PC-3 (cell line): ENCODE measurements around the gene ANKRA2. TPM values are rescaled to one million over a fixed set of nuclear protein-coding genes. Genes with fewer than 3 reads are reported as not detected.

Experiments
- ATAC-seq: fragments of 200-7000 bp; cut with Tn5 transposase; 2 replicates; pipeline ENCODE4 v1.9.1; 2020; ENCODE audit warnings: mild to moderate bottlenecking, moderate library complexity
- Bru-seq: library from RNA; stranded (reverse); fragments of 400-500 nt; gene quantifications from one replicate; lab custom pipeline; 2021; lab: Mats Ljungman, UMichigan
- BruChase-seq, 2 experiments: library from RNA; stranded (reverse); fragments of 400-500 nt; gene quantifications; one replicate each; lab custom pipeline; 2021; lab: Mats Ljungman, UMichigan
- BruUV-seq: library from RNA; stranded (reverse); fragments of 400-500 nt; replicated peaks from 2 replicates; lab custom pipeline; 2021; lab: Mats Ljungman, UMichigan
- CTCF ChIA-PET: fragments of 300-600 bp; sonication (Branson Sonifier 250); formaldehyde crosslinking; loops from one replicate; lab custom pipeline; 2022; ENCODE audit warnings: antibody characterized with exemption; lab: Charles Lee
- POLR2A ChIA-PET: fragments of 300-600 bp; sonication (Branson Sonifier 250); formaldehyde crosslinking; loops from one replicate; lab custom pipeline; 2022; ENCODE audit warnings: antibody characterized with exemption; ENCODE audit not compliant: unreplicated experiment; lab: Charles Lee
- DNase-seq: peaks from one replicate; pipeline ENCODE4 v3.0.0-alpha.2; 2015
- H2AFZ ChIP-seq: fragments of 300-600 bp; sonication (generic); 2 replicates; pipeline ENCODE4 v1.6.0; 2016; ENCODE audit warnings: antibody characterized with exemption, low read length
- H3F3A ChIP-seq: fragments of 300-600 bp; sonication (generic); one replicate; pipeline ENCODE4 v1.6.0; 2017; ENCODE audit warnings: antibody characterized with exemption, low read length, control low read depth, mild to moderate bottlenecking; ENCODE audit not compliant: unreplicated experiment
- H3K27ac ChIP-seq: fragments of 300-600 bp; sonication (generic); 2 replicates; pipeline ENCODE4 v1.5.1; 2016; ENCODE audit warnings: mild to moderate bottlenecking, low read length
- H3K27me3 ChIP-seq: fragments of 300-600 bp; sonication (generic); 2 replicates; pipeline ENCODE4 v1.6.1; 2016; ENCODE audit warnings: low read length, mixed read lengths
- H3K36me3 ChIP-seq: fragments of 300-600 bp; sonication (generic); 2 replicates; pipeline ENCODE4 v1.6.1; 2016; ENCODE audit warnings: low read depth, mixed run types, low read length, mixed read lengths
- H3K4me1 ChIP-seq: fragments of 300-600 bp; sonication (generic); 2 replicates; pipeline ENCODE4 v1.5.1; 2016; ENCODE audit warnings: low read length; ENCODE audit not compliant: insufficient read depth
- H3K4me2 ChIP-seq: fragments of 300-600 bp; sonication (generic); 2 replicates; pipeline ENCODE4 v1.6.0; 2016; ENCODE audit warnings: low read length
- H3K4me3 ChIP-seq: fragments of 300-600 bp; sonication (generic); 2 replicates; pipeline ENCODE4 v1.5.1; 2016; ENCODE audit warnings: mild to moderate bottlenecking, low read length, mixed read lengths
- H3K79me2 ChIP-seq: fragments of 300-600 bp; sonication (generic); 2 replicates; pipeline ENCODE4 v1.6.1; 2017; ENCODE audit warnings: low read length, mixed read lengths
- H3K9ac ChIP-seq: fragments of 300-600 bp; sonication (generic); 2 replicates; pipeline ENCODE4 v1.6.0; 2016; ENCODE audit warnings: mild to moderate bottlenecking, low read length
- H3K9me2 ChIP-seq: fragments of 300-600 bp; sonication (generic); replicated peaks from 2 replicates; pipeline ENCODE4 v1.6.1; 2016; ENCODE audit warnings: mixed run types, low read length, mixed read lengths
- H3K9me3 ChIP-seq: fragments of 300-600 bp; sonication (generic); 2 replicates; pipeline ENCODE4 v1.6.1; 2016; ENCODE audit warnings: low read length, mixed read lengths
- H4K20me1 ChIP-seq: fragments of 300-600 bp; sonication (generic); 2 replicates; pipeline ENCODE4 v1.6.1; 2016; ENCODE audit warnings: low read length, mixed read lengths
- CTCF ChIP-seq: fragments of 300-600 bp; sonication (generic); conservative IDR thresholded peaks from 2 replicates; pipeline ENCODE4 v1.5.1; 2017; ENCODE audit warnings: antibody characterized with exemption, low read depth, mild to moderate bottlenecking, low read length
- EZH2 ChIP-seq: fragments of 300-600 bp; sonication (generic); IDR thresholded peaks from one replicate; pipeline ENCODE4 v1.6.1; 2017; ENCODE audit warnings: antibody characterized with exemption, mild to moderate bottlenecking, low read length; ENCODE audit not compliant: unreplicated experiment
- EZH2phosphoT487 ChIP-seq: fragments of 300-600 bp; sonication (generic); IDR thresholded peaks from 2 replicates; pipeline ENCODE4 v1.6.1; 2018; ENCODE audit warnings: mild to moderate bottlenecking, antibody characterized with exemption, low read length, borderline replicate concordance
- intact Hi-C: fragments of 100-400 bp; cut with micrococcal nuclease; formaldehyde crosslinking; loops from 2 replicates; pipeline ENCODE4 v1.9.0; 2023
- long read RNA-seq: library from polyadenylated mRNA; unstranded; transcript quantifications from one replicate; pipeline ENCODE4 v2.0.0, GENCODE V29; 2021; ENCODE audit not compliant: unreplicated experiment
- total RNA-seq: library from RNA; depleted of rRNA; stranded (reverse); fragments of >200 nt; gene quantifications from 2 replicates; pipeline ENCODE4 v1.2.3, GENCODE V29; 2014; rRNA removed

ANKRA2 gene
- total RNA-seq (3.2 and 4.4 TPM in 2 replicates), Bru-seq, nascent RNA (percentile 59 among the genes with signal in this experiment), BruChase-seq, experiment 1, labeled RNA remaining after a 6-hour chase (percentile 58 among the genes with signal in this experiment), BruChase-seq, experiment 2, labeled RNA remaining after a 2-hour chase (percentile 72 among the genes with signal in this experiment)
- long read RNA-seq, transcript ANKRA2-201 (9 exons, 2,063 nt): major isoform, 24 of 41 reads
- long read RNA-seq, partial matches to known transcripts: 6 of 41 reads
- long read RNA-seq, other reads (novel, unspliced or antisense): 9 of 41 reads

- Histone ChIP-seq H3K9me2 (no peaks in the 10 kb centered on the region), H3F3A (no peaks in the 10 kb centered on the region), H3K27ac (peak within 1 kb of the TSS; percentile 8; the same call in 1 of the 2 replicates), H3K4me1 (peaks cover 8% of the 10 kb centered on the region; the same call in 1 of the 2 replicates), H3K36me3 (no peaks in the 10 kb centered on the region; the same call in 1 of the 2 replicates), H3K9ac (peak within 1 kb of the TSS; percentile 85), H3K4me3 (peak within 1 kb of the TSS; percentile 72), H4K20me1 (no peaks in the 10 kb centered on the region), H3K9me3 (no peaks in the 10 kb centered on the region), H3K27me3 (no peaks in the 10 kb centered on the region), H3K79me2 (peaks cover 53% of the 10 kb centered on the region), H3K4me2 (peak within 1 kb of the TSS; percentile 91), H2AFZ (peak within 1 kb of the TSS; percentile 92)
- ChIA-PET POLR2A (no interaction called here), CTCF (no interaction called here)
- peak; percentile 90 for ATAC-seq
- no TSS peak for BruUV-seq
- intact Hi-C loops: no loop called here
- peak; percentile 94 for DNase-seq
- TF ChIP-seq EZH2 (no peak), EZH2phosphoT487 (no peak), CTCF (no peak)
Measured at GRCh38 chr5:73565139-73565968, at the start of gene ANKRA2, which contains the start of gene UTP15. ANKRA2 (minus strand) TSS chr5:73565639; CDS start chr5:73562881, 2,758 bp downstream. UTP15 (plus strand) TSS chr5:73565743; CDS start chr5:73567345, 1,602 bp downstream.

GRCh38 chr5:73615085-73615484, 49.6 kb upstream of the ANKRA2 start:
- Histone ChIP-seq H3K4me2 (0 out of 2 replicates have a peak overlapping the region, but pooled peaks have one; percentile 27), H3K79me2 (no peaks in the 10 kb centered on the region), H3K27ac (peak overlapping the region; percentile 61), H3K9me2 (no peaks in the 10 kb centered on the region), H3K4me3 (no peak overlapping the region), H4K20me1 (no peaks in the 10 kb centered on the region), H3K9ac (no peak overlapping the region), H2AFZ (no peak overlapping the region), H3K4me1 (peaks cover 45% of the 10 kb centered on the region), H3K36me3 (no peaks in the 10 kb centered on the region), H3K9me3 (no peaks in the 10 kb centered on the region), H3K27me3 (no peaks in the 10 kb centered on the region), H3F3A (no peaks in the 10 kb centered on the region)
- POLR2A ChIA-PET: no interaction called here
- intact Hi-C loops: no loop called here
- TF ChIP-seq EZH2phosphoT487: no peak
- no peak for TF ChIP-seq EZH2
- no peak for TF ChIP-seq CTCF
- BruUV-seq: no TSS peak
- DNase-seq (peak; percentile 92), ATAC-seq (peak; percentile 61)
- CTCF ChIA-PET: no interaction called here
